Right renal pelvis (tissue), 4 donors: ENCODE measurements around the gene ASF1B. TPM values are rescaled to one million over a fixed set of nuclear protein-coding genes. Genes with fewer than 3 reads are reported as not detected.

ENCODE experiments used
- DNase-seq, 4 donors: peaks; one replicate each; pipeline ENCODE4 v3.0.0-alpha.2; 2013; ENCODE audit warnings: low read depth in 4 of 4, low spot score in 3 of 4, missing footprints in 1 of 4
- polyA plus RNA-seq, 4 donors: library from polyadenylated mRNA; unstranded; fragments of 120-200 nt; gene quantifications; one replicate each; pipeline ENCODE4 v1.2.1, GENCODE V29; 2013; ENCODE audit not compliant: insufficient read length in 4 of 4

The ASF1B gene
- polyA plus RNA-seq, 4 donors = 17.5 to 22.7 (median 20.4) TPM

DNA sequence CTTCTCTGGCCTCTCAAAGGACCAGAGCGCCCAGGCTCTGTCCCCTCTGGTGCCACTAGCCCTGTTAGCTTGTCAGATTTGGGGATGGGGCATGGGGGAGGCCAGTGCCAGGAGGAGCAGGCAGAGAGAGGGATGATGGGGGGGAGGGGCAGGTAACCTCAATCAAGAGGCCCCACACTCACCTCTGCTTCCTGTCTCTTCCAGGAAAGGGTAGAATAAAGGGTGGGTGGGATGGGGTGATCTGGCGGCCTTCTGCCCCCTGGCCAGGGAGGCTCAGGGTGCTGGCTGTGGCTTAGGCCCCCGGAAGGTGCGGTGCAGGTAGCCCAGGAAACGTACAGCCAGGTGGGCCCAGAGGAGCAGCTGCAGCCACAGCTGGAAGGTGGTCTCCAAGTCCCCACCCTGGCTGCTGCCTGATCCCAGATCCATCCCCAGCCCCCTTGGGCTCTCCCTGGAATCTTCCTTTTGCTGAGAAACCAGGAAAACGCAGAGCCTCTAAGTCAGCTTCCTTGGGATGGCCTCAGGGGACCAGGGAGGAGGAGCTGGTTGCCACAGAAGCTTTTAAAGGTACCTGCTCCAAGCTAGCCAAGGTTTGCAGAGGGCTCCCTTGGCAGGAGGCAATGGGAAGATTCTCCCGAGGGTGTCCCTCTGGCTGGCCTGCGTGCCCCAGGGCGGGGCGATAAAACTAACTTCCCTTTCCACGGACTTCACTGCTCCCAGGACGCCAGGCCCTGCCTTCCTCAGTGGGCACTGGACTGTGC lies 24.2 kb downstream of the ASF1B start:
- DNase-seq = no peak

DNA sequence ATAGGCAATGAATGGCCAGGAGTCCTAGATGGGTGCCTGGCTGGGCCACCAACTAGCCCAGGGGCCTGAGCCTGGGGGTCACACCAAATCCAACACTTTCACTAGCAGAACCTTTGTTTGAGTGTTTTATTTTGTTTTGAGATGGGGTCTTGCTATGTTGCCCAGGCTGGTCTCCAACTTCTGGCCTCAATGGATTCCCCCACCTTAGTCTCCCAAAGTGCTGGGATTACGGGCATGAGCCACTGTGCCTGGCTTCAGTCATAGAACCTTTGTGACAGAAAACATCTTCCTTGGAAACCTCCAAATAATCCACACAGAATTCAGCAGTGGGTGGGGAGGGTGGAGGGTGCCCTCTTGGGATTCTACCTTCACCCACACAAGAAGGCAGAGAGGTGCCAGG lies 24.9 kb downstream of the ASF1B start:
- DNase-seq = no peak

DNA sequence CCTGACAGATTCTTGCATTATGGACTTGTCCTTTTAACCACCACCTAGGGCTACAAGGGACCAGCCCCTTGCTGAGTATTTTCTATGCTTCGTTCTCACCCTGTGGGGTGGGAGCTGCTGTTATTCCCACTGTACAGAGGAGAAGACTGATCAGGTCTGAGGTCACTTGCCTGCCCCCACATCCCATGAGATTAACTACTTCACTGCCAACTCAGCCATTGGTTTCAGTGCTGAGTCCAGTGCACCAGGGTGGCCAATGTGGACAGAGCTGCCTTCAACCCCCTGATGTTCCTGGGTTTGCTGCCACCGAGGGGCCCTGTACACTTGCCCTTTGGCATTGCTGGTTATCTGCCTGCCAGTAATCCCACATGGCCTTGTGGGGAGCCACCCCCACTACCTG lies 25.7 kb downstream of the ASF1B start:
- no peak for DNase-seq

DNA sequence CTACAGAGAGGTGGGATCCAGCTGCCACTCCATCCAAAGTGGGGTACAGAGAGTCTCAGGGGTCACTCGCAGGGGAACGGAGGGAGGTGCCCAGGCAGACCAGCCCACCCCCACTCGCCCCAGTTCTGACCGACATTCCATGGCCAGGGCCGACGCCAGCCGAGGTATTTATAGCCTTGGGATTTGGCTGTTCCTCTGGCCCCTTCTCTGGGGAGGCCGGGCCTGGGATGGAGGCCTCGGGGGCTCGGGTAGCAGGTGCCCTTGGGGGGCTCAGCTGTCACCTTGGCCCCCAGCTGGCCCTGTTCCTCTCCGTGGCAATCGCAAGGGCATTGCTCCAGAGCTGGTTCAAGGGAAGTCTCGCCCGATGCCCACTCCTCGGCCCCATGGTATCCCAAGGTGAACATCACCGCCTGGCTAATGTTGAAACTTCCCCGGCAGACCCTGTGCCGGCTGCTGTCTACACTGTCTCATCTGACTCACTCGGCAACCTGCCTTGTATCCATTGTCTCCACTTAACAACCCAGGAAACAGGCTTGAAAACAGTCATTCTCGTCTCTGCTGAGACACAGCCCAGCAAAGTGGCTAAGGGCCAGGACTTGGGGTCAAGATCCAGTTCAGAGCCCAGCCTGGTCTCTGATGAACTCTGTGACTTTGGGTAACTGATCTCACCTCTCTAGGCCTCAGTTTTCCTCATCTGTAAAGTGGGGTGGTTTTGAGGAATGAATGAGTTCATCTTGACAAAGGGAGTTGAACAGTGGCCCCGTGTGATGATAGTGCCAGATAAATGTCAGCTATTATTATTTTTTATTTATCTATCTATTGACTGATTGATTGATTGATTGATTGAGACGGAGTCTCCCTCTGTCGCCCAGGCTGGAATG lies 28.6 kb downstream of the ASF1B start:
- no peak for DNase-seq

DNA sequence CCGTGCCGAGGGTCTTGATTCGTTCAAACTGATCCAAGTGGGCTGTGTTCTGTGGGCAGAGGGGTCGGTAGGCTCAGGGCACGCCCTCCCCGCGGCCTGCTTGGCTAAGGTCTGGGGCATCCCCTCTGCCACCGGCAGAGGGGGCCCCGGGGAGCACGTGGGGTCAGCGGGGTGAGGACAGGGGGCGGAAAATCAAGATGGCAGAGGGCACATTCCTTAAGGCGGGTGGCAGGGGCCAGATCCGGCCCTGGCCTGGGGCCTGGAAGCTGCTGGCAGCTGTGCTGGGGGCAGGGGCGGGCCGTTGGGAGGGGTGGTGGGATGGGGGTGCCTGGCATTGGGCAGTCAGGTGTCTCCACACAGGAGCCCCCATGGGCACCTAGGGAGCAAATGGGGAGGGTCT lies 29.5 kb downstream of the ASF1B start:
- DNase-seq = no peak

DNA sequence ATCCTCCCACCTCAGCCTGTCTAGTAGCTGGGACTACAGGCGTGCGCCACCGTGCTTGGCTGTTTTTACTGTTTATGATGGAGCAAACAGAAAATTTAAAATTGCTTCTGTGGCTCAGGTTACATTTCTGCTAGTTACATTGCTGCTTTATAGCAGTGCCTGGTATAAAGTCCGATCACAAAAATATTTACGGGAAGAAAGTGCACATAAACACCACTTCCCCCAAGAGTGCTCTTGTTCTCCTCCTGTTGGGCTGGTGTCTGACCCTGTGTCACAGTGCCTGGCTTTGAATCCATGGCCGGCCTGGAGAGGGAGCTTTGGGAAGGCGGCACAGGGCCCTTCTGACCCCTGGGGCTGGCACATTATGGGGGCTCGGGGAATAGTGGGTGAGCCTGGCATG lies 30.7 kb downstream of the ASF1B start:
- no peak for DNase-seq

DNA sequence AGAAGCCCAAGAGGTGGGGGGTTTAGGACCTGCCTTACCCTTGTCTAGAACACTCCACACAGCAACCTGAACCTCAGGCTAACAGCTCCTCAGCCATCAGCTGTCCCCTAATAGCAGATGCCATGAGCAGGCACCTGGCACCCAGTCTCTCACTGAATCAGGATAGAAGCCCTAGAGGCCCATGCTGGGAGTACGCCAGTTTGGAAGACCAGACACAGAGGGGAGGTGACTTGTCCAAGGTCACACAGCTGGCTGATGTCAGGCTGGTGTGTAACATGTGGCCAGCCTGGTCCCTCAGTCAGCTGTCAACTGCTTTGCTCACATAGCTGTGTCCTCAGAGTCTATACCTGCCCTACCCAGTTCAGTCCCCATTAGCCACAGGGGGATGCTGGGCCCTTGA lies 33.1 kb downstream of the ASF1B start:
- no peak for DNase-seq

DNA sequence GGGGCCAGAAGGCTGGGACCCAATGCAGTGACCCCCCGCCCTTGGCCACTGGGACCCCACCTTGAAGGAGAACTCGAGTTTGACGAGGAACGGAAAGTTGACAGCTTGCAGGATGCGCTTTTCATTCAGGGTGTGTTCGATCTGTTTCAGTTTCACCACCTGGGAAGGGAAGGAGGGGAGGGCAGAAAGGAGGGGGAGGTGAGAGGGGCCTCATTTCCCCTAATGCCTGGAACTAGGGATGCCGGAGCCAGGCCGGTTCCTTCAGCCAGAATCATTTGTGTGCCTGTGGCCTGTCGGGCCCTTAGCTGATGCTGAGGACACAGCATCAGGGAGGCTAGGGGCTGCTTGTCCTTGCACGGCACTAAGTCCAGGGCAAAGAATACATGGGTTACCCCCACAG lies 33.6 kb downstream of the ASF1B start:
- DNase-seq = no peak

DNA sequence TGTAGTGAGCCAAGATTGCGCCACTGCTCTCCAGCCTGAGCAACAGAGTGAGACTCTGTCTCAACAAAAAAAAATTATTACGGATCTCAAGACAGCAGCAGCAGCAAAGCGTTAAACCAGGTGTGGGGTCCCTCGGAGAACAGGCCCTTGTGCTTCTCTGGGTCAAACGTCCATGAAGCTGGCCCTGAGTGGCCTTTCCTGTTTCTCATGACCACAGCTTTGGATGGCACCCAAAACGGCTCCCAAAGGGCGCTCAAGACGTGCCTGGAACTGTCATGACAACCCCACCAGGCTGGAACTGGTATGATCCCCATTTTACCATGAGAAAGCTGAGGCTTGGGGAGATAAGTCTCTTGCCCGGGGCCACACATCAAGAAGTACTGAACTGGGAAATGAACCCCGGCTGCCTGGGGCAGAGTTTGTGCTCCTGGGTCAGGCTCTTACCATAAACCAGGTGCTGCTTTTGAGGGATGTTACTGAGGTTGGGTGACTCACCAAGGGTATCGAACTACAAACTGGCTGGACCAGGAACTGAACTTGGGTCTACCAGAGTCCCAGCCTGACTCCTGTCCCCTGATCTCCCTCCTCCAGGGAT lies 34.2 kb downstream of the ASF1B start:
- no peak for DNase-seq

DNA sequence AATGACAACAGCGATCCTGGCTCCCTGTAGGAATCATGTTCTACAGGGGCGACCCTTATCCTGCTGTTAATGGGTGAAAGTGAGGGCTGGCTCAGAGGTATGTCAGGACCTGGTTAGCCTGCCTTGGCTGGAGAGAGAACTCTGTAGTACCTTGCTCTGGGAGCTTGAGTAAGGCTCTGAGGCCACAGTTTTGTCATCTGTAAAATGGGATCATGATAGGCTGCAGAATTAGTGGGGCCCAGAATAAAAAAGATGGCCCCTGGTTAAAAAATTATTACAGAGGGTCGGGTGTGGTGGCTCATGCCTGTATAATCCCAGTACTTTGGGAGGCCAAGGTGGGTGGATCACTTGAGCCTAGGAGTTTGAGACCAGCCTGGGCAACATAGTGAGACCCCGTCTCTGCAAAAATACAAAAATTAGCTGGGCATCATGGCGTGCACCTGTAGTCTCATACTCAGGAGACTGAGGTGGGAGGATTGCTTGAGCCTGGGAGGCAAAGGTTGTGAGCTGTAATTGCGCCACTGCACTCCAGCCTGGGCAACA lies 35.3 kb downstream of the ASF1B start:
- DNase-seq = no peak

DNA sequence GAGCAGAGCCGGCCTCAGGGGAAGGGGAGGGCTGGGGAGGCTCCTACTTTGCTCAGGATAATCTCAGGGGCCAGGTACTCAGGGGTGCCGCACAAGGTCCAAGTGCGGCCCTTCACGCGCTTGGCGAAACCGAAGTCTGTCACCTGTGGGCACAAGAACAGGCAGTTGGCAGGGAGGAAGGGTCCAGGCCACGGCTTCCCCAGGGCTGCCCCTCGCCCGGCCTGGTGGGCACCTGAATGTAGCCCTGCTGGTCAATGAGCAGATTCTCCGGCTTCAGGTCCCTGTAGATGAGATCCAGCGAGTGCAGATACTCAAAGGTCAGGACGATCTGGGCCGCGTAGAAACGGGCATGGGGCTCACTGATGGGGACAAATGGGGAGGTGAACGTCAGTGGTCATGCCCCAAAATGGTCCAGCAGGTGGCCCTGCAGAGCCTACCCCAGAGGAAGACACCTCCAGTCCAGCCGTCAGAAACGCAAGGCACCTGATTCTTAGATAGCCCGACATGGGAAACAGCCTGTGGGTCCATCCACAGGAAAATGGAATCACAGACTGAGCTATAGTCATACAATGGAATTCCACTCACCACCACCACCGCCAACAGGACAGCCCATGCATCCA lies 38.7 kb downstream of the ASF1B start:
- no peak for DNase-seq

DNA sequence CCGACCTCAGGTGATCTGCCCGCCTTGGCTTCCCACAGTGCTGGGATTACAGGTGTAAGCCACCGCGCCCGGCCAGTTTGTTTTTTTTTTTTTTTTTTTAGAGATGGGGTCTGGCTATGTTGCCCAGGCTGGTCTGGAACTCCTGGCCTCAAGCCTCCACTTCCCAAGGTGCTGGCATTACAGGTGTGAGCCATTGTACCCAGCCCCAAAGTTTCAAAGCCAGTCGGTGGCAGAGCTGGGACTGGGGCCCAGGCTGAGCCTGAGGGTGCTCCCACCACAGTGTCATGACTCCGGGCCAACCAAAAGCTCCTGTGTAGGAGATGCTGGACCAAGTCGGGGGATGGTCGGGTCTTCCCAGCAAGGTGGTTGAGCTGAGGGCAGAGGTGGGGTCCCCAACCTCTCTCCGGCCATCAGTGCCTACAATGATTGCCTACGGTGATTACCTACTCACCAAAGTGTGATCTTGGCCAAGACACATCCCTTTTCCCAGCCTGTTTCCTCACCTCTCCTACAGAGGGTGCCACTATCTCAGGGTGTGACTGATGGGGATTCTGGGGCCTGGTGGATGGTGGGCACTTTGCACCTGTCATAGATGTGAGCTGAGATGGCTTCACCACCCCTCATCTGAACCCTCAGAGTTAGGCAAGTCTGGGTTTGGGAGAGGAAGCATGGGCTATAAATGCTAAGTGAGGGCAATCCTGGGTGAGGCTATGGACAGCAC lies 40.0 kb downstream of the ASF1B start:
- DNase-seq = no peak

DNA sequence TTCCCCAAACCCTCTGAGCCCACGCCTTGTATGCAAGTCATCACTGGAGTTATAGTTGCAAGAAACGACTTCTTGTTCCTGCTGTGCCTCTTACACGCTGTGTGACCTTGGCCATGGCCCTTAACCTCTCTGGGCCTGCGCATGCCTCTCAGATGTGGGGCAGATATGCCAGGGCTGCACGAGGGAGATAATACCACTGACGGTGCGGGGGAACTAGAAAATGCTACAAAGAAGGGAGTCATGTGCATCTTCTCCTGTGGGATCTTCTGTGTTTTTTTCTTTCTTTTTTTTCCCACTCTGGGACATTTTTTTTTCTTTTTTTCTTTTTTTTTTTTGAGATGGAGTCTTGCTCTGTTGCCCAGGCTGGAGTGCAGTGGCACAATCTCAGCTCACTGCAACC lies 41.5 kb downstream of the ASF1B start:
- no peak for DNase-seq

DNA sequence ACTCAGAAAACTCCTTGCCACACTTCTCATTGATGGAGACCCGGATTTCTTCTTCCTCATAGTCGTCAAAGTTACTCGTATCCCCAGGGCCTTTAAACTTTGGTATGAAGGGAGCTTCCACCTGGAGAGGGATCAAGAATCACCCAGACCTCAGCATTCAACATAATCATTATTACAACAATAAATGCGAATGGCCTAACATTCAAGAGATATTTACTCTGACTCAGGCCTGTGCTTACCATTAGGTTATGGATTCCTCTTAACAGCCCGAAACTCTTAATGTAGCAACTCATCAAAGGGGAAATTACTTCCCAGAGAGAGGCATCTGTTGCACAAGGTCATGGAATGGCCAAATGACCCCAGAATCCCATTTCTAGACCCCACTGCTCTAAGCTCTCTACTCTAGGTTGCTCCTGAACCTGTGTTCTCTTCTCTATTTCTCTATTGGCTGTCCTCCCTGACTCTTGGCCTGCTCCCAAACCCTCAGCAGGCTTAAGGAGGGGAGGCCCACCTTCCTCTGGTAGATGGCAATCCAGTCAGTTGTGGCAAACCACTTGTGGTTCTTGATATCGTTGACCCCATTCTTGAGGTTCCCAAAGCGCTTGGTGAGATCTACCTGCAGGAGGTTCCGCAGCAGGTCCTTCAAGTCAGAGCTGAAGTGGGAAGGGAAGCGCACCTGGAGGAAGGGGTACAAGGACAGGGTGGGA lies 43.1 kb downstream of the ASF1B start:
- no peak for DNase-seq

DNA sequence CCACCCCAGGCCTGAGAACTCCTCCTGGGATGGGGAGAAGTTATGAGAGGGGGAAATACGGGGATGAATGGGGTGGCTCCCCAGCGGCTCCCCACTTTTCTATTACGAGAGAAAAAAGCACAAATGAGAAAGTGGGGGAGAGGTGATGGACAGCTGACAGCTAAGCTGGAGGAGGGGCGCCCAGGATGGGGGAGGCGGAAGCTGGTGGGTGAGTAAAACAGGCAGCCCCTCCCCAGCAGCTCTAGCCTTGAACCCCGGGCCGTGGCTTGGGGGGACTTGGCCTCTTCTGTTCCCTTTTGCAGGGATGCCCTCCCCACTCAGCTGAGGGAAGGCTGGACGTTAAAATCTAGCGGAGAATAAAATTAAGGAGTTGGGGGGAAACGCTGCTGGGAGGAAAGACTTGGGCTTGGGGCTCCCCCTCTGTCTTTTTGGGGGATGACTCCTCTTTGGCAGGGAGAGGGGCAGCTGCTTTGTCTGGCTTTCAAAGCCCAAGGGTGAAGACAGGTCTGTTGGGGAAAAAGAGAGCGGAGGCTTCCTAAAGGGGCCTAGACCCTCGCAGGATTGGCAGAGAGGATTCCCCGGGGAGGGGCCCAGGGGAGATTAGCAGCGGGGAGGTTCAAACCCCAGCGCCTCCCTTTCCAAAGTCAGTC lies 44.5 kb downstream of the ASF1B start:
- no peak for DNase-seq

DNA sequence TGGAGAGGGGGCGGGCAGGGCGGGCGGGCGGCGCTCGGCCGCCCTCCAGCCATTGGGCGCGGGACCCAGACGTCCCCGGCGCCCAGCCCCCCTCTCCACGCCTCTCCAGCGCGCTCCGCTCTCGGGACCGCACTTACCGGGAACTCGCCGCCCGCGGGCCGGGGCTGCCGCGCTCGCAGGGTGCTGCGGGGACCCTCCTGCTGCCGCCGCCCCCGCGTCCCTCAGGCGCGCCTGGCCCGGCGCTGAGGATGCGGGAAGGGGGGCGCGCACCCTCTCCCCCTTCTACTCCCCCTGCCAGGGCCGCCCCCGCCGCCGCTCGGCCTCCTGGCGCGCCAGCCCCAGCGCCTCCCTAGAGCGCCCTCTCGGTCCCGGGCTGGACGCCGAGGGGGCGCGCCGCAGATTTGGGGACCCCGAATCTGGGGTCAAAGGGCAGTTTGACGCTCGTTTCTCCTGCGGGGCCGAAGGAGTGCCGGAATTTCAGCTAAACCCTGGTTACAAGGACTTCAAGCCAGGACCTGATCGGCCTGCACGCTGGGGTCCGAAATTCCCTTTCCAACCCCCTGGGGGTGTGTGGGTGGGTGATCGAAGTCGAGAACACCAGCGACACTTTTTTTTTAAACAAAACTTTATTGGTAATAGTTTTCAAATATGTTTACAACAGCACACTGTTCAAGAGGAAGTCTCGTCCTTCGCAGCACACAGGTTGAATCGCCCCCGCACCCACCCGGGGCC lies 45.1 kb downstream of the ASF1B start:
- no peak for DNase-seq

DNA sequence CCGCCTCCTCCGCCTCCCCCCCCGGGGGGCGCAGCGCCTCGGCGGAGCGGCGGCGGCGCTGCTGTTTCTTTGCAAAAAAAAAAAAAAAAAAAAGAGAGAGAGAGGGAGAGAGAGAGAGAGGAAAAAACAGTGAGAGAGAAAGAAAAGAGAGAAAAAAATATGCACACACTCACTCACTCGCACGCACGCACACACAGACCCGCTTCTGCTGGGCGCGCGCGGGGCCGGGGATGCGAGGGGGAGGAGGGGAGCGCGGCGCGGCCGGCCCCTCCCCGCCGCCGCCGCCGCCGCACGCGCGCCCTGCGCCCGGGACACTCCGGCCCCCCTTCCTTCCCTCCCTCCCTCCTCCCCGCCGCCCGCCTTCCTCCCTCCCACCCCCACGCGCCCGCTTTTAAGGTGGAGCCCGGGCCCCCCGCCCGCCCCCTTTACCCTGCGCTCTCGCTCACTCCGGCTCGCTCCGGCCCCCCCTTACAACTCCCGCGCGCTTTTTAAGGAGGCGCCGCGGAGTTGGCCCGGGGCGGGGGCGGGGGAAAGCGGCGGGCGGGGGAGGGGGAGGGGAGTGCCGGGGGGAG lies 45.8 kb downstream of the ASF1B start, which contains the start of gene SAMD1:
TSS of gene SAMD1 (minus strand) at position 243 of the 572 bp plus-strand sequence.
- peak in 3 of 4 donors; percentile 83 to 86 (median 83) for DNase-seq
